GM23248 (cell line): ENCODE results near the gene VPS8.

Experiments used
- EZH2 ChIP-seq: fragments of 200-600 bp; sonication (generic); IDR thresholded peaks from 2 replicates; pipeline ENCODE4 v1.6.1; 2018; ENCODE audit warnings: antibody characterized with exemption, mild to moderate bottlenecking; ENCODE audit not compliant: insufficient read depth, poor library complexity, severe bottlenecking
- EZH2phosphoT487 ChIP-seq: fragments of 200-600 bp; sonication (generic); IDR thresholded peaks from 2 replicates; pipeline ENCODE4 v1.6.1; 2018; ENCODE audit warnings: antibody characterized with exemption, moderate library complexity, mild to moderate bottlenecking, low read depth; ENCODE audit not compliant: insufficient read depth

DNA sequence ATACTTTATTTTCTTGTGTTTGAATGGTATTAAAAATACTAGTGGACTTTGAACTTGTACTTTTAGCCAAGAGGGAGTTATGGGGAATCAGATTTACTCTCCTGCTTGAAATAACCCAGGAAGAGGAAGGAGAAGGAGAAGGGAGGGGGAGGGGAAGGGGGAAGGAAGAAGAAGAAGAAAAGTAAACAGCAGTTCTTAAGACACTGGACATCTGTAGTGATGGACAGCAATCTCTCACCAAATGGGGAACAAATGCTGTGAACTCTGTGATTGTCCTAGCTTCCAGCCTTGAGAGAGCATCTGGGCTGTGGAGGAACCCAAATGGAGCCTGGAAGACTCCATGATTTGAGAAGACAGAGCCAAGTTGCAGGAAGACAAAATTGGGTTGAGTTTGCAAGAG is 52.0 kb downstream of the VPS8 start:
- TF ChIP-seq EZH2: no peak
- no peak for TF ChIP-seq EZH2phosphoT487
